ENCODE measurements around the gene ACOT4. TPM values are rescaled to one million over a fixed set of nuclear protein-coding genes. Genes with fewer than 3 reads are reported as not detected.
"Not testable (repeated sequence)": the region's sequence is repeated elsewhere in the genome, so short reads cannot be mapped to it uniquely, and the experiment has no call there.

ACOT4 gene
- total and polyA plus RNA-seq, 2 experiments from 2014 or later = 0.24 to 0.61 TPM

GRCh38 chr14:73566935-73567334 is 24.7 kb upstream of the ACOT4 start:
- H3K9me3 ChIP-seq (ENCODE audit: low read depth); H3K4me1 ChIP-seq (ENCODE audit: low read depth); H3K36me3 ChIP-seq; DNase-seq (ENCODE audit: low read depth in 1 of 2, low spot score in 1 of 2); H3K4me3 ChIP-seq; H3K27me3 ChIP-seq; H3K27ac ChIP-seq: not testable (repeated sequence)

GRCh38 chr14:73567358-73567757 is 24.3 kb upstream of the ACOT4 start:
- peaks cover 8% of the 10 kb centered on the region for H3K4me1 ChIP-seq (ENCODE audit: low read depth)
- no peaks in the 10 kb centered on the region for H3K27me3 ChIP-seq
- H3K9me3 ChIP-seq (ENCODE audit: low read depth) = no peaks in the 10 kb centered on the region
- no peaks in the 10 kb centered on the region for H3K36me3 ChIP-seq
- TF ChIP-seq CTCF (IDR thresholded peaks at IDR 0.05; ENCODE audit: low read depth, low read length) = no peak
- H3K4me3 ChIP-seq = no peak overlapping the region
- DNase-seq (ENCODE audit: low read depth in 1 of 2, low spot score in 1 of 2) = no peak
- H3K27ac ChIP-seq = no peak overlapping the region

- DNase-seq (ENCODE audit: low read depth in 1 of 2, low spot score in 1 of 2) = peak; percentile 0 to 38
- peaks cover 8% of the 10 kb centered on the region for H3K4me1 ChIP-seq (ENCODE audit: low read depth)
- TF ChIP-seq CTCF (IDR thresholded peaks at IDR 0.05; ENCODE audit: low read depth, low read length) = no peak
- H3K9me3 ChIP-seq (ENCODE audit: low read depth) = no peaks in the 10 kb centered on the region
- no peaks in the 10 kb centered on the region for H3K36me3 ChIP-seq
- H3K4me3 ChIP-seq = no peak overlapping the region
- H3K27me3 ChIP-seq = no peaks in the 10 kb centered on the region
- peak overlapping the region; percentile 89 for H3K27ac ChIP-seq
Observed at GRCh38 chr14:73567951-73568885, 23.5 kb upstream of the ACOT4 start.

- Histone ChIP-seq H3K27ac (peak overlapping the region; percentile 89), H3K4me3 (peak overlapping the region; percentile 18)
- not testable (repeated sequence) for H3K36me3 ChIP-seq; H3K9me3 ChIP-seq (ENCODE audit: low read depth); H3K27me3 ChIP-seq; DNase-seq (ENCODE audit: low read depth in 1 of 2, low spot score in 1 of 2); H3K4me1 ChIP-seq (ENCODE audit: low read depth)
Observed at GRCh38 chr14:73568886-73569184, 22.8 kb upstream of the ACOT4 start.

GRCh38 chr14:73569185-73569958 is 22.3 kb upstream of the ACOT4 start, which contains the start of gene ACOT2:
ACOT2 (plus strand) TSS chr14:73569213; CDS start chr14:73569241, 28 bp downstream.
- not testable (repeated sequence) for H3K36me3 ChIP-seq; H3K27me3 ChIP-seq; H3K9me3 ChIP-seq (ENCODE audit: low read depth); H3K4me1 ChIP-seq (ENCODE audit: low read depth)
- peak; percentile 85 to 97 for DNase-seq (ENCODE audit: low read depth in 1 of 2, low spot score in 1 of 2)
- TF ChIP-seq CTCF (IDR thresholded peaks at IDR 0.05; ENCODE audit: low read depth, low read length) = peak; percentile 22
- Histone ChIP-seq H3K4me3 (peak within 1 kb of the TSS; percentile 18), H3K27ac (peak within 1 kb of the TSS; percentile 89)

GRCh38 chr14:73570913-73571312 is 20.8 kb upstream of the ACOT4 start:
- H3K4me3 ChIP-seq; H3K9me3 ChIP-seq (ENCODE audit: low read depth); H3K27ac ChIP-seq; H3K4me1 ChIP-seq (ENCODE audit: low read depth); H3K36me3 ChIP-seq; H3K27me3 ChIP-seq: not testable (repeated sequence)
- DNase-seq (ENCODE audit: low read depth in 1 of 2, low spot score in 1 of 2) = peak; percentile 41 to 47
- TF ChIP-seq CTCF (IDR thresholded peaks at IDR 0.05; ENCODE audit: low read depth, low read length) = peak; percentile 69

- not testable (repeated sequence) for H3K36me3 ChIP-seq; H3K4me1 ChIP-seq (ENCODE audit: low read depth); H3K27ac ChIP-seq; H3K9me3 ChIP-seq (ENCODE audit: low read depth); DNase-seq (ENCODE audit: low read depth in 1 of 2, low spot score in 1 of 2); H3K4me3 ChIP-seq; H3K27me3 ChIP-seq
Observed at GRCh38 chr14:73573034-73573433, 18.6 kb upstream of the ACOT4 start.

GRCh38 chr14:73573740-73574139 is 17.9 kb upstream of the ACOT4 start:
- H3K27me3 ChIP-seq; H3K4me3 ChIP-seq; DNase-seq (ENCODE audit: low read depth in 1 of 2, low spot score in 1 of 2); H3K36me3 ChIP-seq; H3K27ac ChIP-seq; H3K9me3 ChIP-seq (ENCODE audit: low read depth); H3K4me1 ChIP-seq (ENCODE audit: low read depth): not testable (repeated sequence)

GRCh38 chr14:73574251-73574650 is 17.4 kb upstream of the ACOT4 start:
- not testable (repeated sequence) for H3K27ac ChIP-seq; H3K27me3 ChIP-seq; H3K4me1 ChIP-seq (ENCODE audit: low read depth); H3K9me3 ChIP-seq (ENCODE audit: low read depth); DNase-seq (ENCODE audit: low read depth in 1 of 2, low spot score in 1 of 2); H3K4me3 ChIP-seq; H3K36me3 ChIP-seq

Data from cardiac muscle cell (in vitro differentiated cells and primary cell).